H1 (cell line): Measurements from ENCODE around the gene BBS4. TPM values are rescaled to one million over a fixed set of nuclear protein-coding genes. Genes with fewer than 3 reads are reported as not detected.

Source experiments
- KDM1A ChIP-seq: fragments of 200-600, 300-600 bp; sonication (generic); IDR thresholded peaks from 2 replicates; pipeline ENCODE4 v1.7.1; 2016; ENCODE audit warnings: mild to moderate bottlenecking, low read length, borderline replicate concordance
- polyA plus RNA-seq, 7 experiments: library from polyadenylated mRNA; depleted of rRNA in 3 of 7; stranded (reverse) in 5 of 7; unstranded in 2 of 7; fragments of >200 nt in 5 of 7; fragments of 200-250 nt in 2 of 7; gene quantifications; 1 replicate in 5 of 7; 2 replicates in 1 of 7; 4 replicates in 1 of 7; pipeline versions ENCODE4 v1.2.1 to v1.2.3, GENCODE V29; 2011 to 2013; ENCODE audit warnings: missing spikeins in 2 of 7, mixed read lengths in 2 of 7
- total RNA-seq: library from RNA; stranded (reverse); fragmentation: NEBNext Ultra II Directional; extraction: Animal tissue kit (Norgen Biotek cat#: 25700); gene quantifications from 2 replicates; pipeline ENCODE4 v1.2.1, GENCODE V29; 2021

Gene BBS4
- total and polyA plus RNA-seq, 2 of the 8 experiments (the other 6 are each of a cell fraction or from before 2014, with no cell fraction given), result 17.4 to 24.1 TPM

- no peak for TF ChIP-seq KDM1A
- TF ChIP-seq, all 59 proteins: peak for 0
These were observed 49.1 kb downstream of the BBS4 start (continued) for GRCh38 chr15:72735111-72735510.
